Measurements from ENCODE around the gene RACGAP1.
"Not testable (repeated sequence)": the region's sequence is repeated elsewhere in the genome, so short reads cannot be mapped to it uniquely, and the experiment has no call there.

The RACGAP1 gene

DNA sequence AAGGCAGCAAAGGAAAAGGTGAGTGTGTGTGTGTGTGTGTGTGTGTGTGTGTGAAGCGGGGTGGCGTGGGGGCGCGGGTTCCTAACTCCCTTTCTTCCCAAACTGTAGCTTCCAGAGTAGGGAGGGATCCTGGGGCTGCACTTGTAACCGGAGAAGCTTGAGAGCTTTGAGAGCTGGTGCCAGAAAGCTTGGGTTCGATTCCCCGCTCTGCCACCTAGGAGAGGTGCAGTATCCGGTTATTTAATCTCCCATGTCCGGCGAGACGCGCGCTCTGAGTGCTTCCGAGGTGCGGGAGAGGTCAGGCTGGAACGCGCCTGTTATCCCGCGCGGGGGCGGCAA, 7.2 kb upstream of the RACGAP1 start:
- no peak for DNase-seq (ENCODE audit: low read depth in 1 of 2, low spot score in 1 of 2)

GRCh38 chr12:50030449-50030848, 5.2 kb upstream of the RACGAP1 start:
- not testable (repeated sequence) for DNase-seq (ENCODE audit: low read depth in 1 of 2, low spot score in 1 of 2)

- DNase-seq (ENCODE audit: low read depth in 1 of 2, low spot score in 1 of 2): no peak
These were observed 1.4 kb upstream of the RACGAP1 start for GRCh38 chr12:50026691-50027090.

- no peak for DNase-seq (ENCODE audit: low read depth in 1 of 2, low spot score in 1 of 2)
These were observed 498 bp downstream of the RACGAP1 start for GRCh38 chr12:50024805-50025186.

GRCh38 chr12:50024227-50024626, 1.1 kb downstream of the RACGAP1 start:
- no peak for DNase-seq (ENCODE audit: low read depth in 1 of 2, low spot score in 1 of 2)

GRCh38 chr12:50022903-50023302, 2.4 kb downstream of the RACGAP1 start:
- DNase-seq (ENCODE audit: low read depth in 1 of 2, low spot score in 1 of 2): no peak

DNA sequence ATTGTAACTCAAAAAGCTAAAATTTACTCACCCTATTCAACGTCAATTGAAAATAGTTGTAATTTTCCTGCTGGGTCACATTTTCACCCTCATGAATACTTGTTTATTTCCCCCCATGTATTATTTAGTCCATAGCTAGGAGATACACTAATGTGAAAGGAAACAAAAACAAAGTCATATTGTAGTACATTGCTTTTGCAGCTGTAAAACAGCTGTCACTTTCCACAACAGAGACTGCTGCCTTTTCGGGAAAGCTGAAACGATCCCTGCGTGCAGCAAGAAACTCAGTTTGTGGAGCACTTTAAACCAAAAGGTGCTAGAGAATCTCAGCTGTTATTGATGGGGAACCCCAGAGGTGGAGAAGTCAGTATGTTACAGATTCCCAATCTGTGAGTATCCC, 4.3 kb downstream of the RACGAP1 start:
- DNase-seq (ENCODE audit: low read depth in 1 of 2, low spot score in 1 of 2): no peak

- DNase-seq (ENCODE audit: low read depth in 1 of 2, low spot score in 1 of 2): no peak
These were observed 5.8 kb downstream of the RACGAP1 start for GRCh38 chr12:50019524-50019923.

- no peak for DNase-seq (ENCODE audit: low read depth in 1 of 2, low spot score in 1 of 2)
These were observed 6.3 kb downstream of the RACGAP1 start for GRCh38 chr12:50018968-50019367.

- no peak for DNase-seq (ENCODE audit: low read depth in 1 of 2, low spot score in 1 of 2)
These were observed 7.1 kb downstream of the RACGAP1 start for GRCh38 chr12:50018154-50018553.

DNA sequence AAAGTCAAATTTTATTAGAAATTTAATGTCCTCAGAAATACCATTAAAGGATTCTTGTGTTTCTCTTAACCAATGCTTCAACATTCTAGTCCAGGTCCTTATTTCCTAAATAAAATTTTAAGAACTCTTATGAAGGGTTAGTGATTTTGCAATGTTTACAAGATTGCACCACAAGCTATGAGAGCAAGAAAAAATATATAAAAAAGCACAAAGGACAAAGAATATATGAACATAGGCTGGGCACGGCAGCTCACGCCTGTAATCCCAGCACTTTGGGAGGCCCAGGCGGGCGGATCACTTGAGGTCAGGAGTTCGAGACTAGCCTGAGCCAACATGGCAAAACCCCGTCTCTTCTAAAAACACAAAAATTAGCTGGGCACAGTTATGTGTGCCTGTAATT, 7.7 kb downstream of the RACGAP1 start:
- DNase-seq (ENCODE audit: low read depth in 1 of 2, low spot score in 1 of 2): no peak

DNA sequence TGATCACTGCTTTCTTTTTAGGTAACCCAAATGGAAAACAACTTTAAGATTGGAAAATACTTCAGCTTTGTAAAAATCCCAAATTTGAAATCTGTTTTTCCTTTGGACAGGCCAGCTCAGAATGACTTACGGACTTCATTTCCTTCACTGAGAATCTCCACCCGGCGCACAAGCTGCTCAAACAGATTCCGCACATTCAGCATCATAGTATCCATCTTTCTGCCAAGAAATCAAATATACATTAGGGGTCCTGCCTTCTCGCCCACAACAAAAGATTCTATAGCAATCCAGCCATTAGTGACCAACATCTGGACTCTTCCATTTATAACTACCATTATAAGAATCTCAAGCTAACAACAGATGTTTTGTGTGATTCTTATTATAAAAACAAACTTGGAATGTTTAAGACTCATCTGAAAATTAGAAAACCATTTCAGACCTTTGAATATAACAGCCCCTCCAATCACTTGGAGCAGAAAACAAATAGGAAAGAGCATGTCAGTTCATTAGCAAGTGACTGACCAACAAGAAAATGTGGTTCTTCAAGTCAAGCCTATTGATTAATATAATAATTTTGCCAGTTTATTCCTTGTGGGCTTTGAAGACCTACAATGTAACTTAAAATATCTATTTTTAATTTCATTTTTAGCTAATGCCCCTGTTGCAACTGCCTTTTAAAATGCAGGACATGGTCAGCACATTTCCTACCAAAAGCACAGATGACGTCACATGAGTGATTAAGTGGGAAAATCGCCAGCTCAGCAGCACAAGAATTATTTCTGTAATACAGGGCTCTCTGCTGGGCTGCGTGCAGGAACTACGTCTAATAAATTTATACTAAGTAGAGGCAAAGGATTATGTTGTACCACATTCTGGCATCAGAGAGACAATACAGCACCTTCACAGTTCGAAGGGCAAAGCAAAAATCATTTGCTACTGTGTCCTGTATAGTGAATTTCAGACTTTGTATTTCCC, 8.5 kb downstream of the RACGAP1 start:
- DNase-seq (ENCODE audit: low read depth in 1 of 2, low spot score in 1 of 2): no peak

- no peak for DNase-seq (ENCODE audit: low read depth in 1 of 2, low spot score in 1 of 2)
These were observed 11.0 kb downstream of the RACGAP1 start for GRCh38 chr12:50014342-50014741.

DNA sequence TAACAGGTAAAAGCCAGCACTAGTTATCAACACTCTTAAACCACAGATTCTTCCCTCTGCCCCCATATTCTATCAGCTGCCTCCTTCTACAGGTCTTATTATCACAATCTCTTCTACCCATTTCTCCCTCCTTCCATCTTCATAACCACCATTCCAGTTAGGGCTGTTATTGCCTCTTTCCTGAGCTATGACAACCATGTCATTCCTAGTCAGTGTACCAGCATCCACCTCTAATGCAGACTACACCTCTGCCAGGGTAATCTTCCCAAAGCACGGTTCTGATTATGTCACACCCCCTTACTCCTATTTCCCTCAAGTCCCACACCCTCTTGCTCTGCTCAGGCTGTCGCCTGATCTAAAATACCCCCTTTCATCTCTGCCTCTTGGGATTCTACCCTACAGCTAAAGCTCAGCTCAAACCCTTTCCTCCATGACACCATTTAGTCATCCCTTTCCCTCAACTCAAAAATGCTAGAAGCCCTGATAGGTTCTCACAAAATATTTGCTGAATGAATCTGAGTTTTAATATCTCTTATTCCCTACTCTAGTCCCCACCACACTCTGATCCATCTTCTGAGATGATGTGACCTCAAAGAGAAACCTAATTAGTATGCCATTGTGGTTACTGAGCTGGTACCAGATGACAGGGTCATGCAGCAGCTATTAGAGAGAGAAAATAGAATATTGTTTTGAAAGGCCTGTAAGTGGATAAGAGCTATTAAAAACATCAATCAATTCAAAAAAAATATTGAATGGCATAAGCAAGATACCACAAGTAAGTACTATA, 11.7 kb downstream of the RACGAP1 start:
- DNase-seq (ENCODE audit: low read depth in 1 of 2, low spot score in 1 of 2): no peak

GRCh38 chr12:50006754-50007442, 18.4 kb downstream of the RACGAP1 start:
- no peak for DNase-seq (ENCODE audit: low read depth in 1 of 2, low spot score in 1 of 2)

- no peak for DNase-seq (ENCODE audit: low read depth in 1 of 2, low spot score in 1 of 2)
These were observed 19.0 kb downstream of the RACGAP1 start for GRCh38 chr12:50006280-50006679.

GRCh38 chr12:50005175-50005574, 20.1 kb downstream of the RACGAP1 start:
- no peak for DNase-seq (ENCODE audit: low read depth in 1 of 2, low spot score in 1 of 2)

GRCh38 chr12:50004696-50005095, 20.6 kb downstream of the RACGAP1 start:
- DNase-seq (ENCODE audit: low read depth in 1 of 2, low spot score in 1 of 2): no peak

DNA sequence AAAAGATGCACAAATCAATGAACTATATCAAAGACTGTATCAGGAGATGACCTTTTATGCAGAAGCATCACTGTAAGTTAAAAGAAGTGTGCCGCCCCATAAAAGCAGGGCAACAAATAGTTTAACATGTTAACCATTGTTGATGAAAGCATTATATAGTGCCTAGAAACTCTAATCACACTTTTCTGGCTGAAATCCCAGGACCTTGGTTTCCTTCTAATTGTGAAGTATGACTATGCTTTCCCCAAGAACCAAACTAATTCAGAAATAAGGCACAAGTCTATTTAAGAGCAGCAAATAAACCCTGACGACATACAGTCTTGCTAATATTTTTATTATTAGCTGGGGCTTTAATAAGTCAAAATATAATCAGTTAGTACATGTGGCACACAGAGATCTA, 21.7 kb downstream of the RACGAP1 start:
- DNase-seq (ENCODE audit: low read depth in 1 of 2, low spot score in 1 of 2): no peak

DNA sequence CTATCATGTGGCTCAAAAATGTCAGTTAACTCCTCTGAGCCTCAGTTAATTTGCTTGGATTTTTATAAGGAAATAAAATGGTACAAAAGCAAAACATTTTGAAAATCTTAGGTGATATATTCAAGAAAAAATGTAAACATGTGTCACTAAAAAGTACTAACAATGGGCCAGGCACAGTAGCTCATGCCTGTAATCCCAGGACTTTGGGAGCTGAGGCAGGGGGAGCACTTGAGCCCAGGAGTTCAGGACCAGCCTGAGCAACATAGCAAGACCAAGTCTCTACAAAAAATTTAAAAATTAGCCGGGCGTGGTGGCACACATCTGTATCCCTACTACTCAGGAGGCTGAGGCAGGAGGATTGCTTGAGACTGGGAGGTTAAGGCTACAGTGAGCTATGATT, 26.8 kb downstream of the RACGAP1 start:
- DNase-seq (ENCODE audit: low read depth in 1 of 2, low spot score in 1 of 2): no peak

GRCh38 chr12:49990273-49990672, 35.0 kb downstream of the RACGAP1 start:
- no peak for DNase-seq (ENCODE audit: low read depth in 1 of 2, low spot score in 1 of 2)

DNA sequence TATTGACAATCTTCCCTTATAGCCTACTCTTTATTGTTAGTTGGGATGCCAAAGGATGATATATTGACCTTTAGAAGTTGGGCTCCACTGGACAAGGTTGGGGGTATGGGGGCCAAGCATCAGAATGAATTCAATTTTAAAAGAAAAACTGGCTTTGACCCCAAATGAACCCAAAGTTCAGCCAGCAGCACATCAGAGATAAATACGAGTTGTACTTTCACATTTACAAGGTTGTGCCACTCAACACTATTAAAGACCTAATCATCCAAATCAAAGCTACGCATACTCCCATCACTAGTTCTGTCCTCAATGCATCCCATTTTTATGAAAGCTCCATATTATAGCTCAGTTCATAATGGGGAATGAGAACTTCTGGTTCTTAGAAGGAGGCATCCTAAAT, 35.9 kb downstream of the RACGAP1 start:
- DNase-seq (ENCODE audit: low read depth in 1 of 2, low spot score in 1 of 2): not testable (repeated sequence)

Data from stimulated activated CD4-positive, alpha-beta T cell treated with anti-CD3 and anti-CD28 coated beads, Interleukin-15, amount 100 ng/mL, for 1 hour (primary cell).